HFFc6 (cell line): ENCODE measurements around the gene CREBRF. TPM values are rescaled to one million over a fixed set of nuclear protein-coding genes. Genes with fewer than 3 reads are reported as not detected.

Experiments used
- DNase-seq: peaks from one replicate; pipeline ENCODE4 v3.0.0-alpha.2; 2018
- H3K27ac Mint-ChIP-seq: 2 replicates; pipeline ENCODE4 v1.8.0; 2020; ENCODE audit warnings: mild to moderate bottlenecking, mixed read lengths
- H3K27me3 Mint-ChIP-seq: 2 replicates; pipeline ENCODE4 v1.8.0; 2021; ENCODE audit warnings: mild to moderate bottlenecking, moderate library complexity, mixed read lengths; ENCODE audit not compliant: insufficient read depth
- H3K36me3 Mint-ChIP-seq: 2 replicates; pipeline ENCODE4 v1.8.0; 2021; ENCODE audit warnings: low read depth, mixed read lengths
- H3K4me1 Mint-ChIP-seq: 2 replicates; pipeline ENCODE4 v1.8.0; 2020; ENCODE audit warnings: low read depth, mixed read lengths
- H3K4me3 Mint-ChIP-seq: 2 replicates; pipeline ENCODE4 v1.8.0; 2020; ENCODE audit warnings: mild to moderate bottlenecking, moderate library complexity, mixed read lengths
- H3K9me3 Mint-ChIP-seq: 2 replicates; pipeline ENCODE4 v1.8.0; 2020; ENCODE audit warnings: mild to moderate bottlenecking, mixed read lengths
- CTCF ChIP-seq: fragments of 200-600 bp; sonication (generic); IDR thresholded peaks from 2 replicates; pipeline ENCODE4 v1.5.0; 2021; ENCODE audit warnings: antibody characterized with exemption, mild to moderate bottlenecking
- total RNA-seq, 6 experiments: library from RNA; stranded (reverse); fragmentation: NEBNext Ultra II Directional; extraction: Animal tissue kit (Norgen Biotek cat#: 25700); gene quantifications; 2 replicates in 1 of 6; 3 replicates in 5 of 6; pipeline ENCODE4 v1.2.3, GENCODE V29; 2021

Gene CREBRF
- total RNA-seq, 6 experiments from 2014 or later = 8.7 to 15.3 (median 10.7) TPM

GRCh38 chr5:173056783-173057061 lies 570 bp downstream of the CREBRF start:
- Mint-ChIP-seq H3K4me3 (peak overlapping the region; percentile 93), H3K36me3 (no peaks in the 10 kb centered on the region), H3K27me3 (peaks cover 2% of the 10 kb centered on the region; the same call in 1 of the 2 replicates), H3K27ac (peak overlapping the region; percentile 96), H3K9me3 (no peaks in the 10 kb centered on the region), H3K4me1 (peaks cover 46% of the 10 kb centered on the region)
- DNase-seq = no peak
- no peak for TF ChIP-seq CTCF

GRCh38 chr5:173057062-173057924 lies 1.1 kb downstream of the CREBRF start:
- DNase-seq = peak; percentile 98
- Mint-ChIP-seq H3K36me3 (no peaks in the 10 kb centered on the region), H3K27me3 (peaks cover 2% of the 10 kb centered on the region; the same call in 1 of the 2 replicates), H3K9me3 (no peaks in the 10 kb centered on the region), H3K4me3 (peak overlapping the region; percentile 93), H3K27ac (peak overlapping the region; percentile 96), H3K4me1 (peaks cover 45% of the 10 kb centered on the region)
- no peak; the same call in 1 of the 2 replicates for TF ChIP-seq CTCF

DNA sequence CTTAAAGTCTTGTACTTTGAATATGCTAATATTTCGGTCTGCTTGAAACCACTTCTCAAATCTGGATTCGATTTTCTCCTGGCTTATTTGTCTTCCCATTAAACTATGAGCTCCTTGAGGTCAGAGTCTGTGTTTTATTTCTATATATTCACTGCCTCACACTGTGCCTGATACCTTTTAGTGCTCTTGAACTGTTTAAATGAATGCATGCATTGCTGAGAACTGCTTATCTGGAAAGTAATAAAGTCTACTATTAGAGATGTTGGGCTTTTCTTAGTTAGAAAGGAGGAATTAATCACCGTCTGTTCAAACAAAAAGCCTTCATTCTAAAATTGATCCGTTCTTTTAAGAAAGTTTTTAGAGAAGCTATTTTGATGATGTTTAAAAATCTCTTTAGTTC lies 6.0 kb downstream of the CREBRF start:
- no peaks in the 10 kb centered on the region; the same call in 1 of the 2 replicates for H3K27me3 Mint-ChIP-seq

GRCh38 chr5:173065155-173065554 lies 9.0 kb downstream of the CREBRF start:
- Mint-ChIP-seq H3K4me1 (peaks cover 19% of the 10 kb centered on the region), H3K27me3 (no peaks in the 10 kb centered on the region; the same call in 1 of the 2 replicates)

More for the DNA sequence above, 6.0 kb downstream of the CREBRF start:
- H3K27ac Mint-ChIP-seq = no peak overlapping the region
- H3K9me3 Mint-ChIP-seq = no peaks in the 10 kb centered on the region
- H3K4me1 Mint-ChIP-seq = peaks cover 20% of the 10 kb centered on the region
- no peak for TF ChIP-seq CTCF
- H3K4me3 Mint-ChIP-seq = no peak overlapping the region
- H3K36me3 Mint-ChIP-seq = 0 out of 2 replicates have a peak, but pooled peaks cover 5% of the 10 kb centered on the region
- DNase-seq = no peak

GRCh38 chr5:173069671-173070070 lies 13.5 kb downstream of the CREBRF start:
- Mint-ChIP-seq H3K4me3 (no peak overlapping the region), H3K27ac (no peak overlapping the region), H3K27me3 (no peaks in the 10 kb centered on the region; the same call in 1 of the 2 replicates), H3K9me3 (no peaks in the 10 kb centered on the region), H3K36me3 (no peaks in the 10 kb centered on the region), H3K4me1 (peaks cover 15% of the 10 kb centered on the region)
- TF ChIP-seq CTCF = no peak
- DNase-seq = no peak

More at GRCh38 chr5:173065155-173065554, 9.0 kb downstream of the CREBRF start:
- DNase-seq = no peak
- Mint-ChIP-seq H3K4me3 (peak overlapping the region; percentile 25; the same call in 1 of the 2 replicates), H3K36me3 (0 out of 2 replicates have a peak, but pooled peaks cover 5% of the 10 kb centered on the region), H3K9me3 (no peaks in the 10 kb centered on the region), H3K27ac (peak overlapping the region; percentile 5; the same call in 1 of the 2 replicates)
- no peak for TF ChIP-seq CTCF
